A673 (cell line): ENCODE data around the gene BUD31. TPM values are rescaled to one million over a fixed set of nuclear protein-coding genes. Genes with fewer than 3 reads are reported as not detected.
A peak's percentile ranks its signal among the peaks of the same experiment; 100 is the strongest.

Experiments used
- BruUV-seq: library from RNA; stranded (reverse); fragments of 400-500 nt; replicated peaks from 2 replicates; lab custom pipeline; 2021; lab: Mats Ljungman, UMichigan
- CTCF ChIA-PET: fragments of 300-600 bp; sonication (Branson Sonifier 250); formaldehyde crosslinking; loops from one replicate; lab custom pipeline; 2022; ENCODE audit warnings: antibody characterized with exemption; lab: Charles Lee
- POLR2A ChIA-PET: fragments of 300-600 bp; sonication (Branson Sonifier 250); formaldehyde crosslinking; loops from one replicate; lab custom pipeline; 2022; ENCODE audit warnings: antibody characterized with exemption; ENCODE audit not compliant: low non-redundant PET; lab: Charles Lee
- DNase-seq: peaks from one replicate; pipeline ENCODE4 v3.0.0-alpha.2; 2015; ENCODE audit warnings: low spot score
- H3K27ac ChIP-seq: fragments of 200-600 bp; sonication (generic); 2 replicates; pipeline ENCODE4 v1.5.1; 2016; ENCODE audit warnings: mixed run types, low read depth, mild to moderate bottlenecking, mixed read lengths, antibody characterized with exemption, low read length; ENCODE audit not compliant: poor library complexity, severe bottlenecking
- H3K27me3 ChIP-seq: fragments of 200-600 bp; sonication (generic); replicated peaks from 2 replicates; pipeline ENCODE4 v1.6.1; 2017; ENCODE audit warnings: mixed run types, low read depth, mild to moderate bottlenecking, mixed read lengths, antibody characterized with exemption, low read length; ENCODE audit not compliant: insufficient read depth, poor library complexity
- H3K36me3 ChIP-seq: fragments of 200-600 bp; sonication (generic); 2 replicates; pipeline ENCODE4 v1.6.1; 2016; ENCODE audit warnings: mixed run types, mild to moderate bottlenecking, mixed read lengths, antibody characterized with exemption, low read length; ENCODE audit not compliant: insufficient read depth, poor library complexity, severe bottlenecking
- H3K4me1 ChIP-seq: fragments of 200-600 bp; sonication (generic); 2 replicates; pipeline ENCODE4 v1.6.1; 2017; ENCODE audit warnings: mixed run types, mild to moderate bottlenecking, mixed read lengths, antibody characterized with exemption, low read length; ENCODE audit not compliant: insufficient read depth, poor library complexity, severe bottlenecking
- H3K4me3 ChIP-seq: fragments of 200-600 bp; sonication (generic); 2 replicates; pipeline ENCODE4 v1.5.1; 2016; ENCODE audit warnings: low read depth, mixed run types, mild to moderate bottlenecking, mixed read lengths, low read length; ENCODE audit not compliant: poor library complexity, severe bottlenecking
- H3K9me3 ChIP-seq: fragments of 200-600 bp; sonication (generic); 2 replicates; pipeline ENCODE4 v1.6.1; 2016; ENCODE audit warnings: mixed run types, low read depth, mild to moderate bottlenecking, mixed read lengths, antibody characterized with exemption, low read length; ENCODE audit not compliant: poor library complexity, severe bottlenecking
- CTCF ChIP-seq: fragments of 300-800, 200-600 bp; sonication (generic); conservative IDR thresholded peaks from 2 replicates; pipeline ENCODE4 v1.5.1; 2017; ENCODE audit warnings: low read depth, mild to moderate bottlenecking, antibody characterized with exemption, low read length, moderate library complexity, mixed read lengths
- EZH2 ChIP-seq: fragments of 200-600 bp; sonication (generic); IDR thresholded peaks from 2 replicates; pipeline ENCODE4 v1.6.1; 2017; ENCODE audit warnings: borderline replicate concordance, low read depth, mild to moderate bottlenecking, mixed read lengths, antibody characterized with exemption, low read length; ENCODE audit not compliant: poor library complexity, severe bottlenecking
- intact Hi-C: fragments of 100-400 bp; cut with micrococcal nuclease; formaldehyde crosslinking; loops from one replicate; pipeline ENCODE4 v1.10.0; 2022; ENCODE audit not compliant: unreplicated experiment
- total RNA-seq: library from RNA; stranded (reverse); gene quantifications from 2 replicates; pipeline ENCODE4 v1.2.3, GENCODE V29; 2021

BUD31 gene
- total RNA-seq, 1 experiment from 2014 or later = 194 TPM

GRCh38 chr7:99368750-99369389 is 39.9 kb upstream of the BUD31 start:
- Histone ChIP-seq H3K27me3 (no peaks in the 10 kb centered on the region), H3K9me3 (no peaks in the 10 kb centered on the region), H3K4me1 (peaks cover 3% of the 10 kb centered on the region), H3K27ac (no peak overlapping the region), H3K4me3 (no peak overlapping the region), H3K36me3 (peaks cover 20% of the 10 kb centered on the region)
- ChIA-PET POLR2A (no interaction called here), CTCF (no interaction called here)
- BruUV-seq = no TSS peak
- intact Hi-C loops = no loop called here
- no peak for TF ChIP-seq CTCF
- no peak for TF ChIP-seq EZH2
- DNase-seq = peak; percentile 26

GRCh38 chr7:99369767-99370391 is 38.9 kb upstream of the BUD31 start:
- CTCF ChIA-PET = no interaction called here

GRCh38 chr7:99371376-99371920 is 37.3 kb upstream of the BUD31 start:
- Histone ChIP-seq H3K27me3 (no peaks in the 10 kb centered on the region), H3K9me3 (no peaks in the 10 kb centered on the region), H3K4me1 (peaks cover 6% of the 10 kb centered on the region), H3K36me3 (peaks cover 4% of the 10 kb centered on the region), H3K4me3 (no peak overlapping the region), H3K27ac (no peak overlapping the region)
- no peak for TF ChIP-seq EZH2
- ChIA-PET POLR2A (no interaction called here), CTCF (no interaction called here)
- intact Hi-C loops = no loop called here
- DNase-seq = no peak
- BruUV-seq = no TSS peak

More at GRCh38 chr7:99369767-99370391, 38.9 kb upstream of the BUD31 start:
- H3K27me3 ChIP-seq = no peaks in the 10 kb centered on the region
- DNase-seq = no peak
- no TSS peak for BruUV-seq
- no peak overlapping the region for H3K4me3 ChIP-seq
- H3K27ac ChIP-seq = no peak overlapping the region
- H3K4me1 ChIP-seq = peaks cover 3% of the 10 kb centered on the region
- POLR2A ChIA-PET = no interaction called here
- no peaks in the 10 kb centered on the region for H3K9me3 ChIP-seq
- peaks cover 12% of the 10 kb centered on the region for H3K36me3 ChIP-seq
- no peak for TF ChIP-seq EZH2
- no peak for TF ChIP-seq CTCF
- intact Hi-C loops = no loop called here
